22Rv1 (cell line): ENCODE measurements around the gene PTPRD.

Experiments used
- CTCF ChIP-seq: fragments of 450-650 bp; IDR thresholded peaks from 2 replicates; pipeline ENCODE4 v1.5.1; 2017; ENCODE audit warnings: mild to moderate bottlenecking
- ZFX ChIP-seq: fragments of 450-650 bp; IDR thresholded peaks from 2 replicates; pipeline ENCODE4 v1.6.1; 2017; ENCODE audit warnings: antibody characterized with exemption, borderline replicate concordance

- no peak for TF ChIP-seq CTCF
- no peak for TF ChIP-seq ZFX
Measured at GRCh38 chr9:9538356-9538755, 1074.4 kb downstream of the PTPRD start.
